ENCODE measurements around the gene SSTR3. TPM values are rescaled to one million over a fixed set of nuclear protein-coding genes. Genes with fewer than 3 reads are reported as not detected.

SSTR3 gene
- total and polyA plus RNA-seq, 8 donors: 0.32 to 8.7 (median 1.3) TPM

DNA sequence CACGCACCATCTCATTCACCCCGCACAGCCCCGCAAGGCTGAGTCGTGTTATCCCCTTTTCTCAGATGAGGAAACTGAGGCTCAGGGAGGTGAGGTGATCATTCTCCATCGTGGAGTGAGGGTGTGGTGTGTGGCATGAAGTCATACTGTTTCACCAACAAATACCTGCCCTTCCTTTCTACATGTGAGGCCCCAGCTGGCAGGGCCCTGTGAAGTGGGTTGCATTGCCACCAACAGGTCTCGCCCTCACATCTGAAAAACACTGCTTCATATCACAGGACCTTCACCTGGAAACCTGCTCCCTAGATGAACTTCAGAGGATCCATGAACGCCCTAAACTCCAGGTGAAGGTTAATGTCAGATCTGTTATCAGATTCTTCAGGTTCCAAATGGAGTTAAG, 4.3 kb downstream of the SSTR3 start:
- WGBS, 2 donors: 78 to 80% methylated on average over 7 of the region's 7 CpGs
- no peak for FAIRE-seq
- no peak for DNase-seq
- H3K4me3 ChIP-seq: no peak overlapping the region
- no peak for ATAC-seq
- H3K27me3 ChIP-seq: no peaks in the 10 kb centered on the region
- H3K4me1 ChIP-seq: no peaks in the 10 kb centered on the region
- intact Hi-C loops (cut with DNase I): loop anchor here in 2 of 3 donors (10.0 kb wide), 1 partner anchor 133 kb away; no protein-coding TSS in a partner anchor
- no peak for TF ChIP-seq CTCF (IDR thresholded peaks at IDR 0.05)
- H3K36me3 ChIP-seq: no peaks in the 10 kb centered on the region
- H3K9me3 ChIP-seq: no peaks in the 10 kb centered on the region
- no peak overlapping the region for H3K27ac ChIP-seq

GRCh38 chr22:37206841-37207821, 5.1 kb downstream of the SSTR3 start:
- Histone ChIP-seq H3K4me3 (no peak overlapping the region), H3K9me3 (no peaks in the 10 kb centered on the region), H3K36me3 (no peaks in the 10 kb centered on the region), H3K4me1 (no peaks in the 10 kb centered on the region), H3K27ac (no peak overlapping the region), H3K27me3 (no peaks in the 10 kb centered on the region)
- no peak for ATAC-seq
- FAIRE-seq: no peak
- intact Hi-C loops (cut with DNase I): loop anchor here in 2 of 3 donors (10.0 kb wide), 1 partner anchor 132 kb away; no protein-coding TSS in a partner anchor
- WGBS, 2 donors: 85 to 86% methylated on average over 67 to 71 of the region's 71 CpGs
- no peak for DNase-seq
- no peak for TF ChIP-seq CTCF (IDR thresholded peaks at IDR 0.05)

DNA sequence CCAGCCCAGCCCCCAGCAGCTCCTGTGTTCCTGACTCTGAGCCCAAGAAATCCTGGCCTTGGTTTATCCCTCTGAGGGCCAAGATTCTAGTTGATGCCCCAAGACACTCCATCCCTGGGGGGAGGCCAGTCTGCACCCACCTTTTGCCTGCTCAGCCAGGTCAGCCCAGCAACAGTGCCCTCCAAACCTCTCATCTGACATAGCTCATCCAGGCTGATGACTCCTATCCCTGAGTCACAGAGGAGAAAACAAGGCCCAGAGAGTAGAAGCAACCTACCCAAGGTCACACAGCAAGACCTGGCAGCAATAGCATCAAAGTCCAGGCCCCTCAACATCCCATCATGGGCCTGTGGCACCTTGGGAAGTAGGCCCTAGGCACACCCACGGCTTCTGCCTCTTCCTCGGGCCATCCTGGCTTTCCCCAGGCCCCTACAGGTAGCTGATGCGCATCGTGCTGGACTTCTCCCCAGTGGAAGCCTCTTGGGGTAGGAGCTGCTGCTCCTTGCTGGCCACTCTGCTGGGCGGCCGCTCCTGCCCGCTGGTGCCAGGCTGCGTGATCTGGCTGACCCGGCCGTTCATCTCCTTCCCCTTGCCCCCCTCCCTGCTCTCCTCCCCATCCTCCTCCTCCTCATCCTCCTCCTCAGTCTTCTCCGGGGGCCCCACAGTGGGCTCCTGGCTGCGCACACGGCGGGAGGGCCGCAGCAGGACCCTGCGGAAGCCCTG, 6.0 kb downstream of the SSTR3 start:
- WGBS, 2 donors: 80 to 90% methylated on average over 15 to 16 of the region's 16 CpGs
- Histone ChIP-seq H3K9me3 (no peaks in the 10 kb centered on the region), H3K4me3 (no peak overlapping the region), H3K27ac (no peak overlapping the region), H3K4me1 (no peaks in the 10 kb centered on the region), H3K36me3 (no peaks in the 10 kb centered on the region), H3K27me3 (no peaks in the 10 kb centered on the region)
- FAIRE-seq (no peak), ATAC-seq (no peak), DNase-seq (no peak)
- no peak for TF ChIP-seq CTCF (IDR thresholded peaks at IDR 0.05)
- intact Hi-C loops (cut with DNase I): loop anchor here in 2 of 3 donors (10.0 kb wide), 1 partner anchor 131 kb away; no protein-coding TSS in a partner anchor

GRCh38 chr22:37205046-37205445, 7.2 kb downstream of the SSTR3 start:
- Histone ChIP-seq H3K9me3 (no peaks in the 10 kb centered on the region), H3K4me1 (no peaks in the 10 kb centered on the region), H3K36me3 (no peaks in the 10 kb centered on the region), H3K27ac (no peak overlapping the region), H3K27me3 (no peaks in the 10 kb centered on the region), H3K4me3 (no peak overlapping the region)
- no peak for ATAC-seq
- intact Hi-C loops (cut with DNase I): loop anchor here in 2 of 3 donors (10.0 kb wide), 1 partner anchor 130 kb away; no protein-coding TSS in a partner anchor
- no peak for FAIRE-seq
- no peak for TF ChIP-seq CTCF (IDR thresholded peaks at IDR 0.05)
- no peak for DNase-seq
- 79 to 83% methylated on average over 5 of the region's 5 CpGs for WGBS, 2 donors
